GM12872 (cell line): ENCODE results near the gene MX2.

Experiments
- TF ChIP-seq, protein P1 (sequence below): IDR thresholded peaks from 3 replicates; pipeline ENCODE4 v1.5.1; 2011; ENCODE audit warnings: low read depth, mild to moderate bottlenecking, low read length, moderate library complexity; ENCODE audit not compliant: insufficient read depth

Gene MX2

DNA sequence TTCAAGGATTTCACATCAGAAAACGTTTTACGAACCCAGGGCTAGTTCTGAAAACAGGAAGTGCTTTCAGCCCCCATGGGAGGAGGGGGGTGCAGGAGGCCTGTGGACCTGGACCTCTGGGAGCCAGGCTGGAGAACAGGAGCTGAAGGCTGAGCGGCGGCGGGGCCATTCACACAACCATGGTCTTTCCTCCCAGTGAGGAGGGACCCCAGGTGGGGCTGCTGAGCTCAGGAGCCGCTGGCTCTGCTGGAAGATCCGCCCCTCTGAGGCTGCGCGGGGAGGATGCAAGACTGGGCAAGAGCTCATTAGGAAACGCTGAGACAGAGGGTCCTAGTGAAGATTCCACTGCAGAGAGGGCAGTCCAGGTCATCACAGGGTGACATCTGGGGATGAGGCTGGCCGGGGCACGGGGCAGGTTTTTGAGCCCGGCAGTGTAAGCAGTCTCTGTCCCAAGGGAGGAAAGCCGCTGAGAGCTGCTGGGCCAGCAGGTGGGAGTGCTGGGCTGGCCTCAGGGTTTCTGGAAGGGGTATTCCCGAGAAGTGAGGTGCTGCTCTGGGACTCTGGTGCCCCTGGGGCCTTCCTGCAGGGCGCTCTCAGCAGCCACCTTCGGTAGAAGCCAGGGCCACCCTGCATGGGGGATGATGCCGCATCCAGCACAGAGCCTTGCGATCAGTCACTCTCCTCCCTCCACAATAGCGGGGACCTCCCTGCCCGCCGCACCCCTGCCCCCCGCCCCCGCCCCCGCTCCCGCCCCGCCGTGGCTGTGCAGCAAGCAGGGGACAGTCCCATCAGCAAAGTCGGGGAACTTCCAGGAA lies 7.5 kb downstream of the MX2 start:
- TF ChIP-seq, protein P1, sequence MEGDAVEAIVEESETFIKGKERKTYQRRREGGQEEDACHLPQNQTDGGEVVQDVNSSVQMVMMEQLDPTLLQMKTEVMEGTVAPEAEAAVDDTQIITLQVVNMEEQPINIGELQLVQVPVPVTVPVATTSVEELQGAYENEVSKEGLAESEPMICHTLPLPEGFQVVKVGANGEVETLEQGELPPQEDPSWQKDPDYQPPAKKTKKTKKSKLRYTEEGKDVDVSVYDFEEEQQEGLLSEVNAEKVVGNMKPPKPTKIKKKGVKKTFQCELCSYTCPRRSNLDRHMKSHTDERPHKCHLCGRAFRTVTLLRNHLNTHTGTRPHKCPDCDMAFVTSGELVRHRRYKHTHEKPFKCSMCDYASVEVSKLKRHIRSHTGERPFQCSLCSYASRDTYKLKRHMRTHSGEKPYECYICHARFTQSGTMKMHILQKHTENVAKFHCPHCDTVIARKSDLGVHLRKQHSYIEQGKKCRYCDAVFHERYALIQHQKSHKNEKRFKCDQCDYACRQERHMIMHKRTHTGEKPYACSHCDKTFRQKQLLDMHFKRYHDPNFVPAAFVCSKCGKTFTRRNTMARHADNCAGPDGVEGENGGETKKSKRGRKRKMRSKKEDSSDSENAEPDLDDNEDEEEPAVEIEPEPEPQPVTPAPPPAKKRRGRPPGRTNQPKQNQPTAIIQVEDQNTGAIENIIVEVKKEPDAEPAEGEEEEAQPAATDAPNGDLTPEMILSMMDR = peak; percentile 38; the same call in 1 of the 3 replicates

DNA sequence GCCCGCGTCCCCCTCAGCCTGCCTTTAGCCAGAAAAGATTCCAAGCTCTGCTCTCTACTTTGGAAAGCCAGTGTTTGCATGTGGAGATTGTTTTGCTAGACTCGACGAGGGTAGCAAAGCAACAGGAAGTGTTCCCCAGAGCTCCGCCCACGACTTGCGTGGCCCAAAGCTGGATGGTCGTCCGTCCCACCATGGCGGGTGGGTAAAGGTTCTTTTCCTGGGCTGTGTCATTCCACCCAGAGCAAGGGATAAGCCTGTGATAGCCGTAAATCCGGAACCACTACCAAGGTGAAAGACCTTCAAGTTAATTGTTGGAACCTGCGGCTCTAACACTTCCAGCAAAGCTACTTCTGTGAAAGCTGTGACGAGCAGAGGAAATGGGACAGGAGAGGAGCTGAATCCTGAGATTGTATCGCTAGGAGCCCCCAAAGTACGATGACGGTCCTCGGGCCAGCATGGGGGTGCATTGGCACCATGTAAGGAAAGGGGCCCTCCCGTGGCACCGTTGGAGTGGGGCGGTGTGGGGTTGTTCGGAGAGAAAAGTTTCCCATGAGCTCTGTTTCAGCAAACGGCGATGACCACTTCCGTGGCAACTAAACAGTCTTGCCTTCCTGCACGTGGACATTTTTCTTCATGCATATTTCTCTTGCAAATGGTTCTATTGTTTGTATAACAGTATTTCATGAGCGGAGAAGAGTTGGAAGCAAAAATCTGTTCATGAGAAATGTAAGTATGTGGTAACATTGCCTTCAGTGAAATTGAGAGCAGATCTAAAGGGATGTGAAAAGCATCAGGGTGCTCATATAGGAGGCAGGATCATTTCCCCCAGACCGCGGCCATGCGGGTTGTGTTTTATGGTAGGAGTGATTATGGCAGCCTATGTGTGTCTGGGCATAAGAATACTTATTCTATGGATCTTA lies 8.4 kb downstream of the MX2 start:
- TF ChIP-seq, protein P1 = no peak

DNA sequence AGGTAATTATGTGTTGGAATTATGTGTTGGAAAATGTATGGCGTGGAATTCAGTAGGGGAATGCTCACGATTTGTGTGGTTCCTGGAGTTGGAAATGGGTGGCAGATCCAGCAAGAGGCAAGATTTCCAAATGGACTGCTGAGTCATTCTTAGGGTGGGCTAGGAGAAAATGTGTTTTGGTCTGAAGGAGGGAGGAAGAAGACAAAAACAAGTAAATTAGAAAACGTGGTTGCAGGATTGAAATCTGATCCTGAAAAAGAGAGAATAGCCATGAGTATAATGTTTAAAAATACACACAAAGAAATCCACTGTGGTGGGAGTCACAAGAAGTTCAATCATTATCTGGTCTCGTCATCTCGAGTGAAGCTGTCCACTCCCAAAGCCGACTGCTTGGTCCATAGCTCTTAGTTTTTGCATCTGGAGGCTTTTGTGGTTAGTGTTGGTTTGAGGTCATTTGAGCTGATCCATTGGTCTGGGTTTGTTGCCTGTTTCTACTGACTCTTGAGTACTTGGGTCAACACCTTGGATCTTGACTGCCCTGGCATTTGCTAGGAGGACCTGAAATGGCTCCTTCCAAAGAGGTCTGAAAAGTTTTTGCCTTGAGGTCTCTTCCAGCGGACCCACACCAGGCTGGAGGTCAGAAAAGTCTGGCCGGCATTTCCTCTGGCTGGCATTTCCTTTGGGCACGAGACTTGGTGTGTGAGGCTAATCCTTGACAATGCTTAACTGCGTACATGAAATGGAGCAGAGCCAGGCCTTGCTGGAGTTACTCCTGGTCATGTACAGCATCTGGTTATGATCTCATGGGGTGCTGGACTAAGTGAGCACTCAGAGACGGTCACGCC lies 9.2 kb downstream of the MX2 start:
- TF ChIP-seq, protein P1 = no peak

DNA sequence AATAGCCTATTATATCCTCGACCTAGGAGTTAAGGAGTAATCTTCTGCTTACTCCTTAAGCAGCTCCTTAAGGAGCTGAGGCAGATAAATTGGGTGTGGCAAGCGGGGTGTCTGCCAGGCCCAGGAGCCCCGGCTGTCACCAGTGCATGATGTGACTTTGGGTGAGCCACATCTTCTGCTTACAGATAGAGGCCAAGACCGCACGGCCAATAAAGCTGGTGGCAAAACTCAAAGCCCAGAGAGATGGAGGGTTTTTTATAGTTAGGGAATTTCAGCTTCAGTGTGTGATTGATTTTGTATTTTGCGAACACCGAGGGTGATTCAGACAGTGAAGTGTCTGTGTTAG lies 9.8 kb downstream of the MX2 start:
- TF ChIP-seq, protein P1 = no peak

DNA sequence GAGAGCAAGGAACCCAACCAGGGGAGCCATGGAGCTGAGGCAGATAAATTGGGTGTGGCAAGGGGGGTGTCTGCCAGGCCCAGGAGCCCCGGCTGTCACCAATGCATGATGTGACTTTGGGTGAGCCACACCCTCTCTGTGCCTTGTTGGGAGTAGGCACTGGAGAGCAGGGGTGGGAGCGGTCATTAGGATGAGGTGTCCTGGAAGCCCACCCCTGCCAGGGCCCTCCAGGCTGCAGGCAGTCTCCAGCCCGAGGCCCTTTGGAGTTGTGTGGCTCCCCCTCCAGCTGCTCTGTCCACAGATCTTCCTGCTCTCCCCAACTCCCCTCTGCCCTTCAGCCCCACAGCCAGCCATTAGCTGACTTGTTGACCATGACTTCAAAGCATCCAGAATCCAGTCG lies 11.4 kb downstream of the MX2 start:
- TF ChIP-seq, protein P1 = no peak

DNA sequence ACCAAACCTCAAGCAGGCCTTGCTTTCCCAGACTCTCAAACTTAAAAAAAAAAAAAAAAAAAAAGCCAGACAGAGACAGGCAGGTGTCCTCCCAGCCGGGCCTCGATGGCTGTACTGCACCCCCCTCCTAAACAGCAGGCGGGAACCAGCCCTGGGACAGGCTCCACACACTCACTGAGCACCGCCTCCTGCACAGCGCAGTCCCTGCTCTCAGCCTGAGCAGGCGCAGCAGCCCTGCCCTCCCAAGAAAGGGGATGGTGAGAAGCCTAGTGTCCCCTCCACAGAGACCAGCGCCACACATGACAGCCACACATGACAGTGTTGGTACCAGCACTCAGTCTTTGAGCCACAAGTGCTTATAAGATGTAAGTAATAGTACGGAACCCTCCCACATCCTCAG lies 11.9 kb downstream of the MX2 start:
- TF ChIP-seq, protein P1 = no peak
